ENCODE measurements around the gene GABRR3. TPM values are rescaled to one million over a fixed set of nuclear protein-coding genes. Genes with fewer than 3 reads are reported as not detected.

Gene GABRR3
- polyA plus RNA-seq, 1 of the 3 experiments (the other 2 are of a cell fraction) = not detected

GRCh38 chr3:97970956-97971620, 64.0 kb downstream of the GABRR3 start:
- Histone ChIP-seq H3K9me2 (no peaks in the 10 kb centered on the region), H3K79me2 (ENCODE audit: insufficient read depth) (peaks cover 11% of the 10 kb centered on the region; the same call in 1 of the 2 replicates), H3F3A (replicated peaks; ENCODE audit: insufficient read depth) (no peaks in the 10 kb centered on the region), H3K4me1 (ENCODE audit: control insufficient read depth in 1 of 2, insufficient read depth in 2 of 2, low read depth in 1 of 2, low read length in 1 of 2) (peaks cover 7 to 12% of the 10 kb centered on the region in 2 experiments; a peak in 3 of 4 replicates), H3K9ac (peak overlapping the region; percentile 51; the same call in 1 of the 2 replicates), H2AFZ (ENCODE audit: low read depth) (peak overlapping the region; percentile 99; the same call in 1 of the 2 replicates), H3K4me3 (ENCODE audit: low read depth in 2 of 2, low read length in 1 of 2) (peak overlapping the region; percentile 58 to 64), H3K27ac (ENCODE audit: low read depth in 2 of 2, low read length in 1 of 2) (no peak overlapping the region; a peak in 1 of 4 replicates), H3K4me2 (peak overlapping the region; percentile 84), H3K27me3 (ENCODE audit: insufficient read depth) (no peaks in the 10 kb centered on the region), H3K36me3 (replicated peaks in 1 of 2; ENCODE audit: control insufficient read depth in 1 of 2, insufficient read depth in 2 of 2, low read length in 1 of 2) (peaks cover 10 to 13% of the 10 kb centered on the region in 2 experiments), H4K20me1 (ENCODE audit: insufficient read depth) (no peaks in the 10 kb centered on the region), H3K9me3 (no peaks in the 10 kb centered on the region)
- 83% methylated on average over 9 of the region's 9 CpGs for WGBS (ENCODE audit: low lambda C conversion rate)
- DNase-seq = peak; percentile 25
- no peak for TF ChIP-seq USF2 (IDR thresholded peaks at IDR 0.05; ENCODE audit: borderline replicate concordance, low read depth, low read length)
- TF ChIP-seq REST (IDR thresholded peaks at IDR 0.05; ENCODE audit: low read depth, low read length) = no peak
- no peak for TF ChIP-seq ZBTB33 (IDR thresholded peaks at IDR 0.05; ENCODE audit: borderline replicate concordance, low read depth)
- TF ChIP-seq TAF1 (IDR thresholded peaks at IDR 0.05; ENCODE audit: borderline replicate concordance, low read depth, low read length) = no peak
- no peak for TF ChIP-seq RCOR1 (IDR thresholded peaks at IDR 0.05; ENCODE audit: low read length)
- TF ChIP-seq RFX5 (IDR thresholded peaks at IDR 0.05; ENCODE audit: low read length) = no peak
- TF ChIP-seq USF1 (IDR thresholded peaks at IDR 0.05; ENCODE audit: borderline replicate concordance, low read depth) = no peak
- TF ChIP-seq EP300 (IDR thresholded peaks at IDR 0.05; ENCODE audit: borderline replicate concordance in 1 of 2, low read depth in 1 of 2, low read length in 1 of 2) = no peak
- TF ChIP-seq NRF1 (IDR thresholded peaks at IDR 0.05; ENCODE audit: low read depth, low read length) = no peak
- no peak for TF ChIP-seq TCF12 (IDR thresholded peaks at IDR 0.05)
- no peak for TF ChIP-seq YY1 (IDR thresholded peaks at IDR 0.05; ENCODE audit: low read depth)
- TF ChIP-seq CTCF (IDR thresholded peaks at IDR 0.05) = no peak
- TF ChIP-seq IRF3 (IDR thresholded peaks at IDR 0.05; ENCODE audit: low read depth, low read length) = no peak
- no peak for TF ChIP-seq POLR2AphosphoS5 (IDR thresholded peaks at IDR 0.05; ENCODE audit: low read depth, low read length)
- TF ChIP-seq SMC3 (IDR thresholded peaks at IDR 0.05; ENCODE audit: low read depth, low read length) = no peak
- ChIA-PET CTCF (interaction anchor here (0.6 to 1.5 kb wide), 3 partner anchors 31 to 86 kb away, joined by 3 to 8 read pairs (median 4); no protein-coding TSS in a partner anchor), POLR2A (interaction anchor here (0.9 to 1.2 kb wide), 2 partner anchors 150 to 207 kb away, joined by 3 to 5 read pairs; partner anchors contain the start of genes ARL6 and CRYBG3)
